ENCODE results near the gene SYT2.

Gene SYT2

DNA sequence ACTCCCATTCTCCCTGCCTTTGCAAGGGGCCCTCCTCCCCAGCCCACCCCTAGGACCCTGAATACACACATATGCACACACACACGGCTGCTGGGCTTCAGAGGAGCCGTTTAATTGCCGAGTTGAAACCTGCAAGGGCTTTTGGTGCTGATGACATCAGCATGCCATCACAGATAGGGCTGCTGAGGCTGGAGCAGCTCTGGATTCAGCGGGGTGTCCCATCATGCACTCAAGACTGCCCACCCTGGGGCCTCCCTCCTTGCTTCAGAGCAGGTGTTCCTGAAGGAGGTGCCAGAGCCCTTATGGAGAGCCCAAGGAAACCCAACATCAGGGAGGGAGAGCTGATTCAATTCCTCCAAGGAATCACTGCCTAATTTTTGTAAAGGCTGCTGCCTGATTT is 5.7 kb downstream of the SYT2 start:
- H3K4me3 ChIP-seq (ENCODE audit: control insufficient read depth, low read depth, low read length): no peak overlapping the region
- TF ChIP-seq, protein P1, sequence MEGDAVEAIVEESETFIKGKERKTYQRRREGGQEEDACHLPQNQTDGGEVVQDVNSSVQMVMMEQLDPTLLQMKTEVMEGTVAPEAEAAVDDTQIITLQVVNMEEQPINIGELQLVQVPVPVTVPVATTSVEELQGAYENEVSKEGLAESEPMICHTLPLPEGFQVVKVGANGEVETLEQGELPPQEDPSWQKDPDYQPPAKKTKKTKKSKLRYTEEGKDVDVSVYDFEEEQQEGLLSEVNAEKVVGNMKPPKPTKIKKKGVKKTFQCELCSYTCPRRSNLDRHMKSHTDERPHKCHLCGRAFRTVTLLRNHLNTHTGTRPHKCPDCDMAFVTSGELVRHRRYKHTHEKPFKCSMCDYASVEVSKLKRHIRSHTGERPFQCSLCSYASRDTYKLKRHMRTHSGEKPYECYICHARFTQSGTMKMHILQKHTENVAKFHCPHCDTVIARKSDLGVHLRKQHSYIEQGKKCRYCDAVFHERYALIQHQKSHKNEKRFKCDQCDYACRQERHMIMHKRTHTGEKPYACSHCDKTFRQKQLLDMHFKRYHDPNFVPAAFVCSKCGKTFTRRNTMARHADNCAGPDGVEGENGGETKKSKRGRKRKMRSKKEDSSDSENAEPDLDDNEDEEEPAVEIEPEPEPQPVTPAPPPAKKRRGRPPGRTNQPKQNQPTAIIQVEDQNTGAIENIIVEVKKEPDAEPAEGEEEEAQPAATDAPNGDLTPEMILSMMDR (conservative IDR thresholded peaks at IDR 0.05; ENCODE audit: control insufficient read depth, insufficient read depth, low read depth, low read length): no peak
- DNase-seq (ENCODE audit: low read depth): no peak

DNA sequence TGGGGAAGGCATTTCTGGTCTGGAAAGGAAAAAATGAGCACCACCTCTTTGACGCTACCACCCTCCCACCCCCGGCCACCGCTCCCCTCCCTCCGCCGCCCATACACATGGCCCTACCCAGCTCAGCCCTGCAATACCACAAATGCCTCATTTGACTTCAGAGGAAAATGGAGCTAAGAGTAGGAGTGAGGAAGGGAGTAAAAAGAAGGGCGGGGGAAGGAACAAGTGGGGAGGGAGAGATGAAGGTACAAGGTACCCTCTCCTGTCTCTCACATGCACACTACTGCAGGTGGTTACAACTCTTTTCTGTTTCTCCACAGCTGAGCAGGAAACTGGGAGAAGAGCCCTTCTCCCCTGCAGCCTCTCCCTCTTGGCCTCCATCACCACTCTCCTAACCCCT is 7.1 kb downstream of the SYT2 start:
- no peak overlapping the region for H3K4me3 ChIP-seq (ENCODE audit: control insufficient read depth, low read depth, low read length)
- TF ChIP-seq, protein P1 (conservative IDR thresholded peaks at IDR 0.05; ENCODE audit: control insufficient read depth, insufficient read depth, low read depth, low read length): no peak
- DNase-seq (ENCODE audit: low read depth): no peak

DNA sequence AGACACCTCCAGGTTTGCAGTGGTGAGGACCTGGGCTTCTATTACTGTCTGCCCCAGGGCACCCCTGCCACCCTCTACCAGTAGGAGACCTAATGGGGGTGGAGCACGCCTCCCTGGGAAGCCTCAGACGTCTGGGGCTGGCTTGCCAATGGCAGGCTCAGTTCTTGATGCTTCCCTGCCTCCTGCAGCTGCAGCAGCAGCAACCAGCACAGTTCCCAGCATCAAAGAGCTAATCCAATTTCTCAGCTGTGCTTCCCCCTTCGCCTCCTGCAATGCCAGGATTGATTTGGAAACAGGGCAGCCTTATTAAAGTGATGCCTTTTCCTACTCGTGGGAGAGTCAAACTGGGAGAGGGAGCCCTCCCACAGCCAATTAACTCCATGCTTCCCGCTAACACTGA is 8.2 kb downstream of the SYT2 start:
- H3K4me3 ChIP-seq (ENCODE audit: control insufficient read depth, low read depth, low read length): no peak overlapping the region
- TF ChIP-seq, protein P1 (conservative IDR thresholded peaks at IDR 0.05; ENCODE audit: control insufficient read depth, insufficient read depth, low read depth, low read length): no peak
- no peak for DNase-seq (ENCODE audit: low read depth)

DNA sequence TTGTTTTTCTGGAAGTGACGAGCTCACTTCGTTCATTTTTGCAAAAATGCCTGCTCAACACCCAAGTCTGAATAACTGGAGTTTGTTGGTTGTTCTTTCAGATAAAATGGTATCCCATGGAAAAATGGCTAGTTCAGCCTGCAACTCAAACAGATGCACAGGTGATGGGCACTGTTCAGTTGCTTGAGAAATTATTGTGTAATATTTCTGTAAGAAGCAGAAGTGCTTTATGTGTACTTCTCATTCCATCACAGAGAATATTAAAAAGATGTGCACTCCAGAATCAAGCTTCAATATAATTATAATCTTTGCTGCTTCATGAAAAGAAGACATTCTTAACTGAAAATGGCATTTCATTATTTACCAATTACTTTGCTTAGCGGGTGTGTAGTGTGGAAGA is 9.1 kb downstream of the SYT2 start:
- no peak for DNase-seq (ENCODE audit: low read depth)
- TF ChIP-seq, protein P1 (conservative IDR thresholded peaks at IDR 0.05; ENCODE audit: control insufficient read depth, insufficient read depth, low read depth, low read length): no peak
- no peak overlapping the region for H3K4me3 ChIP-seq (ENCODE audit: control insufficient read depth, low read depth, low read length)

DNA sequence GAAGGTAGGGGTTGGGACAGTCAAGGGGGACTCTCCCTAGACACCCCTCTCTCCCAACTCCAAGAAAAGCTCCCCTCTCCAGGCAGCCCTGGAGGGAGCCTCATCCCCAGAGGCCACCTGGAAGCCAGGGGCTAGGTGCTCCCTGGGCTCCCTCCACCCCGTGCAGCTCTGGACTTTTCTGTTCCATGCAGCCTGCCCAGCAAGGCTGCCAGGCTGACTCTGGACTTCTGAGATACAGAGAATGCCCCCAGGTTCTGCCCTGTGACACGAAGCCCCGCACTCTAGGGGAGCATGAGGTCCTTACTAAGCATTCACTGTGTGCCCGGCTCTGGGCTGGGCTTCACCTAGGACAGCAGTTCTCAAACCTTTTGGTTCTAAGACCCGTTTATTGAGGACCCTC is 10.2 kb downstream of the SYT2 start:
- H3K4me3 ChIP-seq (ENCODE audit: control insufficient read depth, low read depth, low read length): no peak overlapping the region
- DNase-seq (ENCODE audit: low read depth): no peak
- TF ChIP-seq, protein P1 (conservative IDR thresholded peaks at IDR 0.05; ENCODE audit: control insufficient read depth, insufficient read depth, low read depth, low read length): no peak

DNA sequence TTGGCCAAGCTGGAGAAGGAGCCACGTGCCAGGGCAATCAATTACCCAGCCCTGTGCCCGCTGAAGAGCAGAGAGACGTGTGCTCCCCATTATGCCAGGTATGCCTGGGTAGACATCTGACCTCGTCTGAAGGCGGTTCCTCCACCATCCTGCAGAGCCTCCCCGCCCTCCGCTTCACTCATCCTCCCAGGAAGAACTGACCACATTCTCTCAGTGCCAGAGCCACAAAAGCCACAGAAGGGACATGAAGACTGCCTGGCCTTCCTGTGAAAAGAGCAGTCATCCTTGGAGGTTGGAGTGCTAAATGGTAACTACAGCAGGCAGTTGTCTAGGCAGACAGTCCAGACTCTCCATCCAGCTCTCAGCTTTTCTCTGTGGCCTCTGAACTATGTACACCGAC is 12.0 kb downstream of the SYT2 start:
- TF ChIP-seq, protein P1 (conservative IDR thresholded peaks at IDR 0.05; ENCODE audit: control insufficient read depth, insufficient read depth, low read depth, low read length): no peak
- DNase-seq (ENCODE audit: low read depth): no peak
- H3K4me3 ChIP-seq (ENCODE audit: control insufficient read depth, low read depth, low read length): no peak overlapping the region

DNA sequence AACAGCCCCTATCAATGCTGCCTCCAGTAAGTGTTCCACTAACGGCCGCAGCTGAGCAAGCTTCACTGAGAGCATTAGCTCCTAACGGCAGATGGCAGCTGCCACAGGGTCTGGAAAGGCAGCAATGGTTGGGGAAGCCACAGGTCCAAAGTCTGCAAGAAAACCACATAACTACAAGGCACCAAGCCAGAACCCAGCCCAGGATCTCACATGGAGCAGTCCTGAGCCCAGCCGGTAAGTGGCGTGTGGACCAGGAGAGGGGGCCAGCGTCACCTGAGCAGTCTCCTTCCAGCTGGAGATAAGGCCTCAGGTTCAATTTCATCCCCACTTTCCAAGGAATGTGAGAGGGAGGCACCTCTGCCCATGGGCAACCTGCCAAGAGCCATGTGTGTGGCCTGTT is 13.2 kb downstream of the SYT2 start:
- DNase-seq (ENCODE audit: low read depth): no peak
- no peak overlapping the region for H3K4me3 ChIP-seq (ENCODE audit: control insufficient read depth, low read depth, low read length)

More for the DNA sequence above, 13.2 kb downstream of the SYT2 start:
- TF ChIP-seq, protein P1 (conservative IDR thresholded peaks at IDR 0.05; ENCODE audit: control insufficient read depth, insufficient read depth, low read depth, low read length): no peak

Measured in fibroblast of mammary gland (primary cell).